NCI-H524 treated with DMSO at 0.1 percent for 48 hours (cell line): ENCODE measurements around the gene ARHGEF17.

Source experiments
- DNase-seq: peaks from one replicate; lab custom pipeline; 2025; lab: John Stamatoyannopoulos, UW

The ARHGEF17 gene

DNA sequence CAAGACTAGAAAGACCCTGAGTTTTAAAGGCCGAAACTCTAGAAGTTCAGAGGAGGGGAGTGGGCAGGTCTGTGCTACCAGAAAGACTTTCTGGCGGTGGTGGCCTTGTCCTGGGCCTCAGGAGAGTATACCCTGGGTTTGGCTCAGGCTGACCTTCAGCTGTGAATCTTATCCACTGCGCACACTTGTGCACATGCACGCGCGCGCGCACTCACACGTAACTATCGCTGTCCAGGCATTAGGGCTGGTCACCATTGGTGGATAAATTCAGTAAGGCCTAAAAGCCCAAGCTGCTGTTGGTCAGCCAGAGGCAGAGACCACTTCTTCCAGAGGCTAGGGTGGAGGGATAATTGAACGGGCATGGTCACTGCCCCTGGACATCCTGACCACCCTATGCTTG, 25.1 kb downstream of the ARHGEF17 start:
- no peak for DNase-seq

DNA sequence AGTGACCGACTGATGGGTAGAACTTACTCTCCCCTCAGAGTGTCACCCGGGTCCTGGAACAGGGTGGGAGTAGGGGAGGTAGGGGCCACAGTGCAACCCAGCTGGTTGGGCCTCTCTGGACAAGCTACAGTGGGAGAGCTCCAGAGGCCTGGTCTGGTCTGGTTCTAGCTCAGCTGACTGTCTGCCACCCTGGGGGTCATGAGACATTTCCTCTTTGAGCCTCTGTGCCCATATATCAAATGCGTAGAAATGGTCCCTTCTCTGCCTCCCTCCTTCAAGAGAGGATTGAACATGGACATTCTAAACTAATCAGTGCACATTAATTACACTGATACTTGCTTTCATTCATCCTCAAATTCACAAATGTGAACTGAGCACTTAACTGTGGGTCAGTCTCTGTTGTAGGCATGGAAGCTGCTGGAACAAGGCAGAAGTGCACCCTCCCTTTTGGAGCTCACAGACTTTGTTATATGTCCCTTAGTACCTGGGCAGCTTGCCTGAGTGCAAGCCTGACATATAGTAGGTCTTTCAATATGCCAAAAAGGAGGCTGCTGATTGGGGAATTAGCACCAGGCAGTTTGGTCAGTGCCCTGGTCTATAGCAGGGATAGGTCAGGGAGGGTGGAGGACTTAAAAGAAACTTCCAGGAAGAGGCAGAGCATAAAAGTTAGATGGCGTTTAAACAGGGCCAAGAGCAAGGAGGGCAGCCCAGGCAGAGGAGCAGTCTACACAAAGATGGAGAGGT, 25.7 kb downstream of the ARHGEF17 start:
- DNase-seq, result no peak

DNA sequence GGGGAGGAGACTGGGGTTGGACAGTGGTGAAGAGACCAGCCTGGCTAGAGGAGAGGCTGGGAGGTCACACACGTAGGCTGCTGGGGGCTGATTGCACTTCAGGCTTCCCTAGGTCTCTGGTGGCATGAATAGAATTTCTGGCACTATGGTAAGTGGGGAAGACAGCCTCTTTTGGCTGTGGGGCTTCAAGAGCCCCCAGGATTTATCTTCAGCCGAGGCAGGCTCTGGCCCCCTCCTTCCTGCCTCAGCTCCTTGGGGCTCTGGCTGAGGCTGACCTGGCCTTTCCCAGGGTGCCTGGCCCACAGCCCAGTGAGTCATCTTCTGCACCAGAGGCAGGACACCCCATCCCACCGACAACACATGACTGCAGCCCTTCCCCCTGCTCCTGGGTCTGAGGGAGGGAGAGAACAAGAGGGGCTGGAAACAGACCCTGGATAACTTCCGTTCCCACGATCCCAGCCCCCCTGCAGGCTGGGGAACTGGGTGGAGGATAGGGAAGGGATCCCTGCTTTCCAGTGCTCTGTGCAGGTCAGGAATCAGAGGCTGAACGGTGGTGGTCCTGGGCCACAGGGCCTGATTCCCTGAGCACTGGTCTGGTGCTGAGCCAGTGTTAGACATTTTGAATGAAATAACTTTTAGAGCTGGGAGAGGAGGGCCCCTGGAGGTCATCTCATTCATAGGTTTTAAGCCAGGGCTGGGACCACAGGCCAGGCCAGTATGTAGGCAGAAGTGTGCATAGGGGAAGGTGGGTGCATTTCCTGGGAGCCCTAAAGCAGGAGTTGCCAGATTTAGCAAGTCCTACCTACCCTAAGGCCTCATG, 26.5 kb downstream of the ARHGEF17 start:
- no peak for DNase-seq

DNA sequence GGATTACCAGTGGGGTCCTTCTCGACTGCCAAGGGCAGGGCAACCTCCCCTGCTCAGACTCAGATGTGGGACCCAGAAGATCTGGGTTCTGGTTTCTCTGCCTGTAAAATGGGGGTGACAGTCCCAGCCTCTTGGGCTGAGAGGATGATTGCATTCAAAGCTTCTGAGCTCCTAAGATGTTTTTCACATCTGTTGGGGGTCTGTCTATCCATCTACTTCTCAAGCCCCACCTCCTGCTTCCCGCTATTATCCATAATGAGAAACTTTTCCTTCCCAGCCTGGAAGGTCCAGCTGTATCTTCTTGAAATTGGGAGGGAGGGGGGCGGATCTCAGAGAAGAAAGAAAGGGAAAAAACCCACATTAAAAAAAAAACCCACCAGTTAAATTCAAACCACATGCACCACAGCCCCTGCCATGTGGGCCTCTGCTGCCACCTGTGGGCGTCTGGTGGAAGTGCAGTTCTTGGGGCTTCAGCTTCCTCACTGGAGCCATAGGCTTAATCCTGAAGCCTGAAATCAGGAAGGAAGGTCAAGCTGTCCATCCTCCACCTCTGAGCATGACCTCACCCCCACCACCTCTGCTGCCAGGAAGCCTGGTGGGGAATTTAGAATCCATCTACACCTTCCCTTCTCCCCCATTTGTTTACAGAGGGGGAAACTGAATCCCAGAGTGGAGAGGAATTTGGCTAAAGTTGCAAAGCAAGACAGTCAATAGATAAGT, 27.3 kb downstream of the ARHGEF17 start:
- DNase-seq, result peak; percentile 44

DNA sequence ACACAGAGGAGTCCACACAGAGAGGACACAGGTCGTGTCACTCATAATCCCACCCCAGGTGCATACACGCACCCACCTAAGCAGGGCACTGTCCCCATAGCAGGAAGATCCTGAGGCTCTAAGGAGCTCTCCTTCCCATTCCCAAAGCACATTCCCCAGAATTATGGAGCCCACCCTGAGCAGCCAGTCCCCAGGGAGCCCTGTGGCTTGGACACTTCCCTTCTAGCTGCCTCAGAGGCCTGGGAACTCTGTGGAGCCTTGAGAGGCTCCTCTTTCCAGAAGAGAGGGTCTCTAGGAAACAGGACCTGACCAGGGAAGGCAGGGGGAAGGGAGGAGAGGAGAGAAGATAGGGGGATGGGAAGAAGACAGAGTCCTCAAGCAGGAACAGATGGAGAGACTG, 29.8 kb downstream of the ARHGEF17 start:
- no peak for DNase-seq

DNA sequence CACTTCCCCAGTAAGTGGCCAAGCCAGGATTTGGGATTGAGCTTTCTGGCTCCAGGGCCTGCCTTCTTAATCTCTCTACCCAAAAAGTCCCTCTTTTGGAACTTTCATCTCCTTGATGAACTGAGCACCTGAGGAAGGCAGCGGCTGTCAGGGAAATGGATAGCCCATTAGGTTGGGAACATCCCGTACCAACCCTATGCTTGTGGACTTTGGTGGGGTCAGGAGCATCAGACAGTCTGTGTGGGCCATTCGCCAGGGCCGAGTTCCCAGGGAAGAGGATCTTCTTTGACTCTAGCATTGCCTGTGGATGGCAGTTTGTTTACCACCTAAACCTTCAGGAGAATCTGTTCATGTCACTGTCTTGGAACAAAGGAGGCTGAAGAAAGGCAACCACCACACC, 30.2 kb downstream of the ARHGEF17 start:
- no peak for DNase-seq

DNA sequence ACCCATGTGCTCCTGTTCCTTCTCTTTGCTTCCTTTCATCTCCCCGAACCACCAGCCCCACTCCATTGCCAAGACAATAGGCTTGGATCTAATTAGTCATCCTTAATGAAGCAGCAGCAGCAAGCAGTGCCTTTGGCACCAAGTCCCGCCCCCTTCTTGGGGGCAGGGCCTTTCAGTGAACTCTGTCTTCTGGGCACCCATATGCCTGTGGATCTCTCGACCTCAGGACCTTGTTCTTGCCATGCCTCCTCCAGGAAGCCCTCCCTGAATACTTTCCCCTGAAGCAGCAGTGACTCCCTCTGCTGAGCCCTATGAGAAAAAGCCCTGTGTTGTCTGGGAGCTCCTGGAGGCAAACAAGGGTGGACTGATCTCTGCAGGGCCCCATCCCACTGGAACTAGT, 32.1 kb downstream of the ARHGEF17 start:
- DNase-seq, result no peak

DNA sequence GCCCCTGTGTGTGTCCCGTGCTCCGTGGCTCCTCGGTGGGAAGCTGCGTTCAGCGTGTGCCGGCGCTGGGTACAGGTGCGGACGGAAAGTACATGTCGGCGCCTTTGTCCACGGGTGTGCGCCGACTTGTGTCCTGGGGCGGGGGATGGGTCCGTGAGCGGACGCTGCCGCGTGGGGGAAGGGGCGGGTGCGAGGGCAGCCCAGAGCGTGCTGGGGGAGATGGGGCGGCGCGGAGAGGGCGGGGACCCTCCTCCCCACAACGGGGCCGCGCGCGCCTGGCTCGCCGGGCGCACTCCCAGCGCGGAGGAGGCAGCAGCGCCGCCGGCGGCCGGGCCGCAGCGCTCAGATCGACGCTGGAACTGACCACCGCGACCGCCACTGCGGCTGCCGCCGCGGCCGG, 34.6 kb downstream of the ARHGEF17 start:
- DNase-seq, result no peak

DNA sequence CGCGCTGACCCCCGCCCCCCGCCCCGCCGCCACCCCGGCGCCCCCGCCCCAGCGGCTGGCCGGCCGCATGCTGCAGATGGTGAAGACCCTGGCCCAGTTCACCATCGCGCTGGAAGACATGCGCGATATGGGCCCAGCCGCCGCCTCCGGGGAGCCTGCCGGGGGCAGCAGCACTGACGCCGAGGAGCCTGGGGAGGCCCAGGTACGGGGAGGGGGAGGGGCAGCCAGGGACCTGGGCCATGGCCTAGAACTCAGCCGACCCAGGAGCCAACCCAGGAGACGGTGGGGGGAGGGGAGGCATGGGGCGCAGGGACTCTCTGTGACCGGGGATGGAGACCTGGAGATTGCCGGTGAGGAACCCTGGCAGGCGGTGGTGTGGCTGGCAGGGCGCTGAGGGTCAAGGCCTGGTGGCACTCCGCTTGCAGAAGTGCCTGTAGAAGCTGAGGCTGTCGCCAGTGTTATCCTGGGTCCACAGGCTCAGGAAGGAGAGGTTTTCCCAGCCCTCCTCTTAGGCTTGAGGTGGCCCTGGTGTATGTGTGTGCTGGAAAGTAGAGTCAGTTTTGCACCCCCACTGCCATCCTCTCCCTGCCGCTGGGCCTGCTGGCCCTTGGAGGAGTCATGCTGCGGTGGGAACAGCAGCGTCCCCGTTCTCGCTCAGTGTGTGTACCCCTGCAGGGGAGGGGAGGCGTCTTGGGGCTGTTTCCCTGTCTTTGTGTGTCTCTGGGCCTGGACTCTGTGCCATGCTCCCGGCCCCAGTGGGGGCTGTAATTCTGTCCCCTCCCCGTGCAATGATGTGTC, 35.2 kb downstream of the ARHGEF17 start:
- DNase-seq, result no peak

DNA sequence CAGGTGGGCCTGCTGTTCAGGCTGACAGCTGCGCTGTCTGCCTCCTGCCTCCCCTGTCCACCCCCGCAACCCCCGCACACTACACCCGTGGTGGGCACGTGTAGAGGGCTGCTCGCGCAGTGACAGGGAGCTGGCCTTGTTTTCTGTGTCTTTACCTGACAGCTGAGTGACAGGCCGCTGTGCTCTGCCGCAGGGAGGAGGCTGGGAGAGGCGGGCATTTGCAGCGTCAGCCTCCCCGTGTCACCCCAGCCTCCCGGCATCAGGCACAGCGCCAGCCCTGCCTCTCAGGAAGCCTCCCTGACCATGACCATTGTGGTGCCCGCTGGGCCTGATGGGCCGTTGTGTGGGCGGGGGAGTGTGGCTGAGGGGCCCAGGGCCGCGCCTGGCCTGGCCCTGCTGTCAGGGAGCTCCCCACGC, 36.1 kb downstream of the ARHGEF17 start:
- no peak for DNase-seq

DNA sequence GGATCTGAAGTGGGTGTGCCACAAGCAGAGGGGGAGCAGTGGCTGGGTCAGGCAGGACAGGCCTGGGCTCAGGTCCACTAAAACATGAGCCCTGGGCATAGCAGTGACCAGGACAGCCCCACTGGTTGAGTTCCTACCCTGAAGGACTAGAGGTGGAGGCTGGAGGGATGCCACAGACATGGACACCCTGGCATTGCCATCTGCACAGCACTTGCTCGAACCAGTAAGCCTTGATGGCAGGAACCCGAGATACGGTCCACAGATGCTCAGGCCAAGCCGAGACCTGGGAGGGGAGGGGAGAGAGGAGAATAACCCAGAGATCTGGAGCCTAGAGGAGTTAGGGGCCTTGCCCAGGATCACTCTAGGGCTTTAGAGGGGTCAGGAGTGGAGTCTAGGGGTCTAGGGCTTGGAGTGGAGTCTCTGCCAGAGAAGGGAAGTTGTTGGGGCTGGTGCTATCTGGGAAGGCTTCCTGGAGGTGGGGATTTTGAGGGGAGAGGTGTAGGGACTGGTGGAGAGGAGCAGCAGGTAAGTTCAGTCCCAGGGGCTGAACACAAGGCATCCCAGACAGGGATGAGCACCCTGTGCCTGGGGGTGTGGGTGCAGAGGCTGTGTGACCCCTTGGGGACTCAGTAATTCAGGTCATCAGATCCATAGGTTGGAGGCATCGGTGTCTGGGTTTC, 37.5 kb downstream of the ARHGEF17 start:
- DNase-seq, result no peak

DNA sequence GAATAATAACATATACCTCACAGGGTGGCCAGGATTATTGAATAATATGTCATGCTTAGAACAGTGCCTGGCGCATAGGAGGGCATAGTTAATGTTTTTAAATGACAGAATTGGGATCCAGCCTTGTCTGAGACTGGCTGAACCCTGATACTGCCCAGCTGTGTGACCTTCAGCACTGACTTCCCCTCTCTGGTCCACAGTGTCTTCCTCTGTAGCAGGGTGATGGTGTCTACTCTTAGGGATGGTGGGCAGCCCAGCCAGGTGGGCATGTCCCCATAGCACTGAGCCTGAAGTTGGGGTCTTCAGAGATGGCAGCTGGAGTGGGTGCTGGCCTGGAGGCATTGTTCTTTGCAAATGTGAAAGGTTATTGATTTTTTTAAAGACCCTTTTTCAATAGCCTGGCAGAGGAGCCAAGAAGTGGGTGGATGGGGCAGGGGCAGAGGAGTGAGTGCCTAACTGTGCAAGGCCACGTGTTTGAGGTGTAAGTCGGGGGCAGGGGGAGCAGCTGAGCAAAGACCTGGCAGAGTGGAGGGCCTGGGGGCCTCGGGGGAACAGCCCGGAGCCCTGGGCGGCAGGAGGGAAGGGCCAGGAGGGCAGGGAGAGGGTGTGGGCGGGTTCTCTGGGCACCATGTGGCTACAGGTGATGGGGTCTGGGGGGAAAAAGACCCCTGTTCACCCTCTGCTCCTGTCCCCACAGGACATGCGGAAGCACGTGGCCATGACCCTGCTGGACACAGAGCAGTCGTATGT, 38.3 kb downstream of the ARHGEF17 start:
- no peak for DNase-seq

DNA sequence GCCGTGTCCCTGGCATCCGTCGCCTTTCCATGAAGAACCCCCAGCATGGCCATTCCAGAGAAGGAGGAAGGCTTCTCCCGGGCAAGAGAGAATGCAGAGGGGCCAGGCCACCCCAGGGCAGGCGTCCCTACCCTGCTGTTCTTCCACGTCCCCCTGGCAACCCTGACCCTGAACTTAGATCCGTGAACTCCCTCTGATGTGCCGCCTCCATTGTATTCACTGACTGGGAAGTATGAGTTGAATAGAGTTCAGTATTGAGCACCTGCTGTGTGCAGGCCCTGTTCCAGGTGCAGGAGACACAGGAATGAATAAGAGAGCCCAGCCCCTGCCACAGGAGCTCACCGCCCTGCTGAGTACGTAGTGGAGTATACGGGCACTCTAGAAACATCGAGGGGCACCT, 39.0 kb downstream of the ARHGEF17 start:
- DNase-seq, result no peak

DNA sequence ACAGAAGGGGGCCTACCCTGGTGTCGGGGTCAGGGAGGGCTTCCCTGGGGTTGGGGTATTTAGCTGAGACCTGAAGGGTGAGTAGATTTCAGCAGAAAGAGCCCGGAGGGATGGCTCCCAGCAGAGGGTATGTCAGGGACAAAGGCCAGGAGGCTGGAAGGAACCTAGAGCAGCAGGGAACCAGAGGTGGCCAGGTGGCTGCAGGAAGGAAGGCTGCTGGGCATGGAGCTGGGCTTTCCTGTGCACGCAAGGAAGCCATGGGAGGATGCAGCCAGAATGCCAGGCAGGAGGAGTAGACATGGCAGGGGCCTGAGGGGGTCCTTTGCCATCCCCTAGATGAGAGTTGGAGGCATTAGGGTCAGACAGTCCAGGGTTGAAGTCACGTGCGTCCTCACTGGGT, 40.8 kb downstream of the ARHGEF17 start:
- no peak for DNase-seq

DNA sequence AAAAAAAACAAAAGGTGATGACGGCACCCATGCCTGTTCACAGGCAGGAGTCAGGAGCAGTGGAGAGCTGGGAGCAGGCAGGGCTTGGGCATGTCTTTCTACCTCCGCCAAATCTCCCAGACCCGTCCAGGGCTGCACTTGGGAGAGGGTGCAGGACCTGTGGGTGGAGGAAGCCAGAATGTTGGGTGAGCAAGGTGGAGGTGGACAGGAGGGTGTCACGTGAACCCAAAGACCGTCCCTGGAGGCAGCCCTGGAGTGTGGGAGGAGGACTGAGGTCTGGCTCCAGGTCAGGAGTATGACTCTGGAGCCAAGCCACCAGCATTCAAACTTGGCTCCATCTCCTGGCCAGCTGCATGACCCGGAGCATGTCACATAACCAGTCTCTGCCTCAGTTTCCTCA, 41.6 kb downstream of the ARHGEF17 start:
- DNase-seq, result no peak

DNA sequence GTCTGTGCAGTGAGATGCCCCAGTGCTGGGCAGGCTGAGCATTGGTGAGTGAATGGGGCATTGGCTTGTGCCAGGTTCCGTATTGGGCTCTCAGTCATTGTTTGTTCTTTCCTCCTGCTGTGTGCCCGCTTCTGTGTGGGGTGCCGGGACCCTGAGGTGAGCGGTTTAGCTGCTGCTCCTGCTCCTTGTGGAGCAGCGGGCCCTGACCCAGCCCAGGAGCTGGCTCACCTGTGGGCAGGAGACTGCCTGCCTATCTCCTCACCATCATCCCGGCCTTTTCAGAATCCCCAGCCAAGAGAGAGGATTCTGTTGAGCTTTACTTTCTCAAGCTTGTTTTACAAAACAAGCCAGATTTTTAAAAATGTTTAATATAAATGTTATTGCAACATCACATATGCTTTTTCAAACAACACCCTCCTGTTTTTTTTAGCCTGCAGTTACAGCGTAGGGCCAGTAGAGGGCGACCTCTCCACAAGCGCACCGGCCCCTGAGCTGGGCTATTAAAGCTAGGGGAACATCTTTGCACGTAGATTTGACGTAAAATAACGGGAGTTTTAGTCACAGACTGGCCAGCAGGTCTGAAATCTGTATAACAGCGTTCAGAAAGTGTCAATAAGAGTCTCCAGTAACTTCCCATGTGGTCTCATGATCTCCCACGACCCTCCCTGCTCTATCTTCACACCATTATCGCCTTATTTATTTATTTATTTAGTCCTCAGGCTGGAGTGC, 43.0 kb downstream of the ARHGEF17 start:
- peak; percentile 6 for DNase-seq

DNA sequence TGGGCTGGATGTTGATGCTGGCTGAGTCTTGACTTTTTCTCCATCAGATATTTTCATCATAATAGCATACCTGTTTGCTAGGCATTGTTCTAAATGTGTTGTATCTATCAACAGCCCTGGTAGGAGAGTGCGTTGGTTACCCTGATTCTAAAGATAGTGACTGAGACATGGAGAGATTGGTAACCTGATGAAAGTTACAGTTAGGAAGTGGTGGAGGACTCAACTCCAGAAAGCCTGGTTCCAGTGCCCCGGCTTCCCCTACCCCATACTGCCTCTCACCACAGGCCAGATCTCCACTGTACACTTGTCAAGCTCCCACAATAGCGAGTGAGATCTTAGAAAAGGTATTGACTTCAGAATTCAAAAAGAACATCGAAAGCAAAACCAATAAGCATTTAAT, 45.3 kb downstream of the ARHGEF17 start:
- no peak for DNase-seq

DNA sequence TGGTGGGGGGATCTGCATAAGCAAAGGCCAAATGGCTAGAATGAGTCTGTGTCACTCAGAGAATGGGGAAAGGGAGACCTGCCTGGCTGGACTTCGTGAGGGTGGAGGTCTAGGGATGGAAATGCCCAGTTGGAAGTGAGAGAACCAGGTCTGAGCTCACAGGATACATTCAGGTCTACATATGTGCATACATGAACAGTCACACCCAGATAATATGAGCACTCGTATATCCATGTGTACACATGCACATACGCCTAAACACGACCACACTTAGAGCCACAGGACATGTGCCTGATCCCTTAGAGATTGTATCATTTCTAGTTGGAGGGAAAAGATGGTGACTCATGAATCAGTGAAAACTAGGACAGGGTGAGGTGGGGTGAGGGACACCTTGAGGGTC, 47.0 kb downstream of the ARHGEF17 start:
- DNase-seq, result no peak

DNA sequence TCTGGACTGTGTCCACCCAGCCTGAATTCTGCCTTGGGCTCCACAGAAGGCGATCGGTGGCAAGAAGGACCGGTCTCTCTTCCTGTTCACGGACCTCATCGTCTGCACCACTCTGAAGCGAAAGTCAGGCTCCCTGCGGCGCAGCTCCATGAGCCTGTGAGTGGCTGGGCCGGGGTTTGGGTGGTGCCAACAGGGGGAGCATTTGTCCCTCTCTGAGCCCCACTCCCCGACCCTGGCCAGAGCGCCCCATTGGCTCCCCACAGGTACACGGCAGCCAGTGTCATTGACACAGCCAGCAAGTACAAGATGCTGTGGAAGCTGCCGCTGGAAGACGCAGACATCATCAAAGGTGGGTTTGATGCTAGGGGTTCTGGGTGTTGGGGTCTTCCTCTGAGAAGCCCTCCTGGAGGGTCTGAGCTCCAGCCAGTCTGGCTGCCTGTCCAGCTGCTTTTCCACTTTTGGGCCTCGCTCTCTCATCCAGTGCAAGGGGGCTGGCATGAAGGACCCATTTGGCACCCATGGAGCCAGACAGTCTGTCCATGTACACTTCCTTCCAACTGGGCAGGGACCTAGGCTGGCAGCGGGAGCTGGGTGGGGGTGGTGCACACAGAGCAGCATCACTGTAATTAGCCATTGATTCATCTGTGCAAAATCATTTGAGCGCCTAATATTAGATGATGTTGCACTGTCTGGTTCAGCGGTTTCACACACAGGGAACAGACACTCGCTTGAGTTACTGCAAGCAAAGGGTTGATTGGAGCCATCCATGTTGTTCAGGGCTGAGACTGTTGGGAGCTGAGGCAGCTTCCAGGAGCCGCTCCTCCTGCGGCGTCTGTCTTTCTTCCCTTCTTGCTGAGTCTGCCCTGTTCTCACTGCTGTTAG, 49.1 kb downstream of the ARHGEF17 start:
- DNase-seq, result no peak
